HL-60/S4 treated with phorbol 12-myristate 13-acetate at 8.2 ng/mL for 4 days and 3 days (cell line): Measurements from ENCODE around the gene GALR2.

Experiments
- in situ Hi-C: fragments of 300-500 bp; cut with MboI; formaldehyde crosslinking; loops from 2 replicates; pipeline ENCODE4 v1.15.0; 2022; ENCODE audit warnings: low sequenced_read_pairs

The GALR2 gene

DNA sequence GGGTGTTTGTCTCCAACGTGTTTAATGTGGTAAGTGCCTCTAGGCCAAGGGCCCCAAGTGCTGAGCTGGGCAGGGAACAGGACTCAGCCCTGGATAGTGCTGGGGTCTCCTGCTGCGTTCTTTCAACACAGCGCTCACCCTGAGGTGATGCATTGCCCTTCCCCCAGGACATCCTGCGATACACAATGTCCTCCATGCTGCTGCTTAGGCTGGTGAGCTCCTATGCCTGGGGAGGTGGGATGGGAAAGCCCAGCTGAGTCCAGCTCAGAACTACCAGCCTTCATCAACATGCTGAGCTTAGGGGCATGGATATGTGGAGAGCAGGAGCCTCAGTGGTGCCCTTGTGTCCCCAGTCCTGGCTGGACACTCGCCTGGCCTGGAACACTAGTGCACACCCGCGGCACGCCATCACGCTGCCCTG lies 5.0 kb downstream of the GALR2 start:
- in situ Hi-C loops = no loop called here

DNA sequence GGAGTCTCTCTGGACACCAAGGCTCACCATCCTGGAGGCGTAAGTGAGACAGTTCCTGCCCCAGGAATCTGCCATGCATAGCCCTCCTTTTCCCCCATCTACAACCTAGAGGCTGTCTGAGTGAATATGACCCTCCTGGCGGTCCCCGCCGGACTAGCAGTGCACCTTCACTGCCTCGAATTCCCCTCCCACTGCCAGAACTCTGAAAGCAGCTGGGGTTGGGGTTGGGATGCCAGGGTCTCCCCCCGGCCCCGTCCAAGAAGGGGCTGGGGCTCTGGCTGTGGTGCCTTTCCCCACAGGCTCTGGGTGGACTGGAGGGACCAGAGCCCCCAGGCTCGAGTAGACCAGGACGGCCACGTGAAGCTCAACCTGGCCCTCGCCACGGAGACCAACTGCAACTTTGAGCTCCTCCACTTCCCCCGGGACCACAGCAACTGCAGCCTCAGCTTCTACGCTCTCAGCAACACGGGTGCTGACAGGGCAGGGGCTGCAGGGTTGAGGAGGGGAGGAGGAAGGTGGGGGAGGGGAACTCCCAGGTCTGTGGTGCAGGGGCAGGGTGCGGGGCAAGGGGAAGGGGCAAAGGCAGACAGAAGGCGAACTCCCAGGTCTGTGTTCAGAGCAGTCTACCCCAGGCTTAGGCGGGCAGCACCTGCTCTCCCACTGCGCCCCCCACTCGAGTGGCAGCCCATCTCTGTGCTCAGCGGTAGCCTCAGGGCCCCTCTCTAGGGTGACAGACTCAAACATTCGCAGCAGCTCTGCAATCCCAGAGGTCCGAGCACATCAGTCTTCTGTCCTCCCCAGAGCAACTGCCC lies 5.6 kb downstream of the GALR2 start:
- in situ Hi-C loops = no loop called here

DNA sequence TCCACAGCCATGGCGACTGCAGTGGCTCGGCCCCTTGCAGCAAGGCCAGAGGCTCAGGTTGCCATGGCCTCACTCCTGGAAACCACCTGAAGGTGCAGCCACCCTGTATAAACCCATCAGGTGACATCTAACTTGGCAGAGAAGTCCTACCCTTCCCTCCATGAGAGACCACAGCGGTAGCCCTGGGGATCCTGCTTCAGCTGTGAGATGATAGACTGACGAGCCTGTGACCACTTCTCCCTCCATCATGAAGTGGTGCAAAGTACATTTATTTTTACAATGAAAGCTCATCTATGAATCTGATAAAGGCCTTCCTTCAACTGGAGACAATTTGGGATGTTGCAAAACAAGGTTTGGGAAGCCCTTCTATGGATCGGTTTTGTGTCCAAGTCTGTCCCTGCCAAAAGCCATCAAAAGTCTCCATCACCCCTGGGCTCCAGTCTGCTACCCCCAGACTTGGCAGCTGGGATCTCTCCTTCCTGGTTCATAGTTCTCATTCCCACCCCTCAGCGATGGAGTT lies 6.2 kb downstream of the GALR2 start:
- in situ Hi-C loops = no loop called here

DNA sequence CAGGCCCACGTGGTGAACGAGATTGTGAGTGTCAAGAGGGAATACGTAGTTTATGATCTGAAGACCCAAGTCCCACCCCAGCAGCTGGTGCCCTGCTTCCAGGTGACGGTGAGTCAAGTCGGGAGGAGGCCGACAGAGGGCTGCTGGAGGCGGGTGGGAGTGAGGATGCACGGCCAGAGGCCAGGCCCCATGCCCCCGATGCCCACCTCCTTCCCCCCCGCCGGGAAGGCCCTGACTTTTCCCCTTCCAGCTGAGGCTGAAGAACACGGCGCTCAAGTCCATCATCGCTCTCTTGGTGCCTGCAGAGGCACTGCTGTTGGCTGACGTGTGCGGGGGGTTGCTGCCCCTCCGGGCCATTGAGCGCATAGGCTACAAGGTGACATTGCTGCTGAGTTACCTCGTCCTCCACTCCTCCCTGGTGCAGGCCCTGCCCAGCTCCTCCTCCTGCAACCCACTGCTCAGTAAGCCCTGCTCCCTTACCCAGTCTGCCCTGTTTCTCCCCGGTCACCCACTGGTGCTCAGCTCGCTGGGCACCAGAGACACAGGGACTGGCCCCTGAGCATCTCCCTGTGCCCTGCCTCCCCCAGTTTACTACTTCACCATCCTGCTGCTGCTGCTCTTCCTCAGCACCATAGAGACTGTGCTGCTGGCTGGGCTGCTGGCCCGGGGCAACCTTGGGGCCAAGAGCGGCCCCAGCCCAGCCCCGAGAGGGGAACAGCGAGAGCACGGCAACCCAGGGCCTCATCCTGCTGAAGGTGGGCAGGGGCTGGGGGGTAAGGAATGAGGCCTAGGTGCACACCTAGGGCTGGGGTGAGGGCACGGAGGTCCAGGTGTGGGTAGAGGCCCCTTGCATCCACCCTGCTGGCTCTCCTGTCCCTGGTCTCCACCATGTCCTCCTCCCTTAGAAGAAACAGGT lies 7.0 kb downstream of the GALR2 start:
- in situ Hi-C loops = no loop called here

DNA sequence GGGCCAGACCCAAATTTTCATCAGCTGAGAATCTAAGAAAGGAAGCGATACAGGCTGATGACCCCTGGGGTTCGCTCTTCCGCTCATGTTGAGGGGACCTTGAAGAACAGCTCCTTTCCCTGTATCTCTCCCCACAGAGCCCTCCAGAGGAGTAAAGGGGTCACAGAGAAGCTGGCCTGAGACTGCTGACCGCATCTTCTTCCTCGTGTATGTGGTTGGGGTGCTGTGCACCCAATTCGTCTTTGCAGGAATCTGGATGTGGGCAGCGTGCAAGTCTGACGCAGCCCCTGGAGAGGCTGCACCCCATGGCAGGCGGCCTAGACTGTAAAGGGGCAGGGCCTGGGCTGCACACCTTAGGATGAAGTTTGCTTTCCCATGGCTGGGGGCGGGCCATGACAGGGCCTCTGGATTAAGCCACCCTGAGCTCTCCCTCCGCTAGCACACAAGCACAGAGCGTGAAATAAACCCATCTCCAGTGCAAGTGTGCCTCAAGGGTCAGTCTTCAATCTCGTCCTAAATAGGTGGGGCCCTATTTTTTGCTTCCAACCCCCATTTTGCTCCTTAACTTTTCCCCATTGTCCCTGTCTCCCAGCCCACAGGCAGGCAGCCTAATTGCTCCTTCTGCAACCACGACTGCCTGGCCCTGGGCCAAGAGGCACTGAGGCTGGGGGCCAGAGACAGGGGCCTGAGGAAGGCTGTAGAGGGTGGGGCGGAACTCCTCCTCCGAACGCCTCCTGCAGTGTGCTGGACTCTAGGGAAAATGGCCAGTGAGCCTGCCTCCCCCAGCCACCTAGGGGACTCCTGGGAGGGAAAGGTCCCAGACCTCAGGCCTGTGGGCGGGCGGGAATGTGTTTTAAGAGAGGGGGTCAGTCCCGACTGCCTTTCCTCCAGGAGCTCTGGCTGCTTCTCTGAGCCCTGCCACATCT lies 8.0 kb downstream of the GALR2 start:
- in situ Hi-C loops = no loop called here

DNA sequence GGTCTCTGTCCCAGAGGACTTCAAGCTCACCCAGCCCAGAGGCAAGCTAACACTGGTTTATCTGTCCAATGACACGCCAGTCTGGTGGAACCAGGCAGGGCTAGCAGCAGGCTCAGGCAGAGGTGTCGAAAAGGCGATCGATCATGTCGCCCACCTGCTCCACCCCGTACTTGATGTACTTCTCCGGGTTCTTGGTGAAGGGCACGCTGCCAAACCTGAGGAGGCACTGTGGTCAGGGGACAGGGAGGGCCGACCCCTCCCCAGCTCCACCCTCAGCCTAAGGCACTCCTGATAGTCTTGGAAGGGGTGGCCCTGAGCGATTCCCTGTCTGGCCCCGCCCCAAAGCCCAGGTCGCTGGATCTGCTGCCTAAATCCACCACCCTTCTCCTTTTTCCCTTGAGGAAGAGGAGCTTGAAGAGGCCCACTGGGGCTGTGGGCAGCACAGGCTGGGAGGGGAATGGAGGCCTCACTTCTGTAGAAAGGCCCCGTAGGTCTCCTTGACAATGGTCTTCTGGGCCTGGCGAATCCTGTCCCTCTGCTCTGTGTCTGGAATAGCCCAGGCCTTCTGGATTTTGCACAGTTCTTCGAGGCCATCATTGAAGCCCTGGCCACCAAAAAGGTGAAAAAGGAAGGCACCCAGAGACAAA lies 9.1 kb downstream of the GALR2 start:
- in situ Hi-C loops = no loop called here

DNA sequence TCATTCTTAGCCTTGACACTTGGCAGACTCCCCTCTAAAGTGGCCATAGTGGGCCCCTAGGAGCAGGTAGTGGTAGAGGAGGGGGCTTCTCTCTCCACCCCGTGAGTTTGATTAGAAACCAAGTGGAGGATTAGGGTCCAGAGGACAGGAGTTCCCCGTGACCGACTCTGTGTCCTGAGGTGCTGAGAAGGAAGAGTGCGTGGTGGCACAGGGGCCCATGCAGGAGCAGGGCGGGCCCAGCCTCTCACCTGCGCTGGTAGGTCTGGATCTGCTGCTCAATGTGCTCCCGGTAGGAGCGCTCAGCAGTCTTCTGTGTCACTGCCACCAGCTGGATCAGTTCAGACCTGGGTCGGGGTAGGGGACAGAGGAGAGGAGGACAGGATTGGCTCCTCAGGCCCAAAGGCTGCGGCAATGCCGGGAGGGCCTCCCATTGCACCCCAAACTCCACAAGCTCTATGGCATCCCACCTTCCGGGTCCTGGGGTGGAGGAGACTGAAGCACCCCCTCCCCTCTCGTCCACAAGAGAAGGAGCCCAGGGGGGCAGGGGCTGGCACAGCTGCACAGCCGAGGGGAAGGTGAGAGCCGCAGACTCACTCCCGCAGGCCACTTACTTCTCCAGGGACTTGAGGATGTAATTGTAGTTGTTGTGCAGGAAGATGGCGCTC lies 10.6 kb downstream of the GALR2 start:
- in situ Hi-C loops = no loop called here

DNA sequence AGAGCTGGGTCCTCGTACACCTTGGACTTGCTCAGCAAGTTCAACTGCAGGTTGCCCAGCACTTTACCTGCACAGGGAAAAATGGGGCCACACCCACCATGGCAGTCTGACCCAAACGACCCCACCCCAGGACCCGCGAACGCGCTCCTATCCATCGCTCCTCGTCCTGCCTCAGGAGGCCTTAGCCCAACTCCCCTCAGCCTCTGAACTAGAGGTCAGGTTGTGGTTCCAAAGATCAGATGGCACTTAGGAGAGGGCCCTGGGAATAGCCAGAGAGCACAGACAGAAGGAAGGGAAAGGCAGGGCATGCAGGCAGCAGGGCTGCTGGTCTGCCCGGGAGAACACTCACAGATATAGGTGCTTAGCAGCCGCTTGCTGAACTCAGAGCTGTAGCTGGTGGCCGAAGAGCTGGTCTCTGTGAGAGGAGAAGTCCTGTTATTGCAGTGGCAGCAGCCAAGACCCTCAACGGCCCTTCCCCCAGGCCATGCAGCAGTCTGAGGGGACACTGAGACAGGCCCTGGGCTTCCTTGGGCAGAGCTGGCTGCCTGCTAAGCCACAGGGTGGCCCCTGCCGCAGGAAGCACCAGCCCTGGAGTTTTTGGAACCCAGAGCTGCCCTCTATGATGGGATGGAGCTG lies 11.3 kb downstream of the GALR2 start:
- in situ Hi-C loops = no loop called here

DNA sequence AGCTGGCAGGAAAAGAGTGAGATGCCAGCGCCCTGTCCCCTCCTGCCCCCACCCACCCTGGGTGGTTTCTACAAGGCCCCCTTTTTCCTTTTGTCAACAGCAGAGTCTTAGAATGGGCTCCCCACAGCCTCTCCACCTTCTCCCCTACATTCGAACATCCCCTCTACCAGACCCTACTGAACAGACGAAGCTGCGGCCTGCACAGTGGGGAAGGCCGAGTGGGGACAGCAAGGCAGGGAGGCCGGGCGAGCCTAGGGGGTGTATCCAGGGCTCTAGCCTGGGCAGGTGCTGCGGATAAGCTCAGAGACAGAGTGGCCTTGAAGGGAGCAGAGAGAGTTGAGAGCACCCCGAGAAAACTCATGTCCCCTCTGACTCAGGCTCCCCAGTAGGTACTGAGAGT lies 11.8 kb downstream of the GALR2 start:
- in situ Hi-C loops = no loop called here

DNA sequence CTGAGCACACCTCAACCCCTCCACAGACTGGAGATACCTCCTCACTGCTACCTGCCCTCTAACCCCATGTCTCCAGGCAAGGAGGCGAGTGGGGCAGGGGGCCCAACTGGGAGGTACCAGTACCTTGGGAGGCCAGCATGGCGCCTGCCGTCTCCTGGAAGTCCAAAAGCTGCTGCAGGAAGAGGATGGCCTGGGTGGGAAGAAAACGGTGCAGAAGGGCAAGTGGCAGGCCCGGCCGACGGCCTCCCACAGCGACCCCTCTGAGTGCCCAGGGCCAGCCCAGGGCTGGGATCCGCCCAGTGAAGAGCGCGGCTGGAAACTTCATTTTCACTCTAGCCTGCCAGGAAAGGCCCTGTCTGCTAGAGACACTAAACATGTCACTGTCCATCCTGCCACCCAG lies 12.9 kb downstream of the GALR2 start:
- in situ Hi-C loops = no loop called here

DNA sequence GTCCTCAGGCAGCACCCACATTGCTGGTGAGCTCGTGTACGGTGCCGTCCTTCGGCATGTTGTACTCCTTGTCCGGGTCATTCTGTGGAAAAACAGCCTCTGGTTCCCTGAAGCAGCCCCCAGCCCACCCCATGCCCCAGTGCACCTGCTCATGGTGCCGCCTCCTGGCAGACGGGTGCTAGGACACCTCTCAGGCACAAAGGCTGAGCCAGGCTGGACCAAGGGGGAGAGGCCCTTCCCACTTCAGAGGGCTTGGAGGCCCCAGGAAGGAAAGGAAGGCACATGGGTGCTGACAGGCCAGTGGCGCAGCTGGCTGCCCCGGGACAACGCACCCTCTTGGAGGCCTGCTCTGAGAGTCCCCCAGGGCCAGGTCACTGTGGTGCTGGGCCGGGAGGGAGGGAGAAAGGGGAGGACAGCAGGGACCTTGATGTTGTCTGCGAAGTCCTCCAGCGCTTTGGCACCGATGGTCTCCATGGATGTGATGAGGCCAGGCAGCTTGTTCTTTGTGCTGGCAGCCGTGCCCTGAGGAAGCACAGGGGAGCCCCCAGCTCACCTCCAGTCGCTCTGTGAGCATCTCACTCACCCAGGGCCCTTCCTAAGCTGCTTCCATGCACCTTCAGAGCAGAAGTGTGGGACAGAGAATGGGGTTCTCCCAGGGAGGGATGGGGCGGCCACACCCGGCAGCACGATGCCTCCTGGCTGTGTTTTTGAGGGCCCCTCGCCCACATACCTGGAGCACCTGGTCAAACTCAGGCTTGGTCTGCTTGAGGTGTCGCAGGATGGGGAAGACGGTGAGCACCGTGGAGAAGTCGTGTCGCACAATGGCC lies 13.7 kb downstream of the GALR2 start:
- in situ Hi-C loops = no loop called here

DNA sequence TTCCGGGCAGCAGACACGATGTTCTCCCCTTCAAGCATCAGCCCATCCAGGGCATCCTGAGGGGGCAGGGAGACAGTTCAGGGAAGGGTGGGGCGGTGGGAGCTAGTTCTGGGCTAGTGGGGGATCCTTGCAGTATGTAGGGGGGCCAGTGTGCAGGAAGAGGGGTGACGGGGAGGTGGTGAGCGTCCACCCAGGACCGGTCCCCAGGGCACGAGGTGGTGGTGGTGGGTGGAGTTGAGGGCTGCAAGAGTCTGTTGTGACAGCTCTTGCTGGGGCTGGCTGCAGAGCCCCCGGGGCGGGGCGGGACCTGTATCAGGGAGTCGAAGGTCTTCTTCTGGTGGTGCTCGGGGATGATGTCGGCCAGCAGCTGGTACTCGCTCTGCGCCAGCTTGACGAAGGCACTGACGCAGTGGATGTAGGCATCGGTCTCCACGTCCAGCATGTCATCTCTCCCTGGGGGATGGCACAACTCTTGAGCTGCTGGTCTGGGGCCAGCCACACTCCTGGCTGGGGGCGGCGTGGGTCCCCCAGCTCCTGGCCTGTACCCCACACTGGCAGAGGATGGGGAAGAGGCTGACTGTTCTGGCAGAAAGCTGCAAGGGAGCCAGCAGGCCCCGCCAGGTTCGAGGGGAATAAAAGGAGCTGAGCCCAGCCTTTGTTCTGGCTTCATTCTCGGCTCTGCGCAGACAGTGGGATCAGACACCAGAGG lies 14.4 kb downstream of the GALR2 start:
- in situ Hi-C loops = no loop called here

DNA sequence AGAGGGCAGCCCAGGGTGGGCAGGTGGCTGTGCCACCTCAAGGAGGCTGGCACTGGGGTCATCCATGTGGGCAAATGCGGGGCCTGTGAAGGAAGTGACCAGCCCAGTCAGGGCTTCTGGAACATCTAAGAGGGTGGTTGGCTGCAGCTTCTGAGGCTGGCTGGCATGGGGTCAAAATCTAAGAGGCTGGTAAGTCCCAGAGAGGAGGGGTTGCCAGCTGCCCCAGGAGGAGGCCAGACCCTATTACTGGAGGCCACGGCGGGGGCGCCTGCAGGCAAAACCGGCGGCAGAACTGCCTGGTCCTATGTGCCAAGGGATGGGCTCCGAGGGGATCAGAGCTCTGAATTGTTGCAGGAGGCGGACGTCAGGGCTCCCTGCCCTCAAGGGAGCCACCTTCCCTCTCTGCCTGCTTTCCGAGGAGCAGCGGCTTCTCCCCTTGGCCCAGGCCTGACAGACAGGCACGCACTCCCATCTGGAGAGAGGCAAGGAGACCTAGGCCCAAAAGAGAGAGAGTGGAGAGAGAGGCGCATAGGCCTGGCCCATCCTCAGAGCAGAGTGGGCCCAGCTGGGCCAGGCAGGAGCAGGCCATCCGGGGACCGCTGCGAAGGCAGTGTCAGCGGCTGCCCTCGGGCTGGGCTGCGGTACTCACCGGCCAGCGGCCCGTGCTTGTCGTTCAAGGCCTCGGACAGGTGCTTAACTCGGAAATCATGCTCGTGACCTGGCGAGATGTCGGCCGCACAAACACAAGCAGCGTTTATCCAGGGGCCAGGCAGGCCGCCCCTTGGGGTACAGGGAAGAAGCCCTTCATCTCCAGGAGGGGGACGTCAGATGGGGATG lies 15.3 kb downstream of the GALR2 start:
- in situ Hi-C loops = no loop called here

DNA sequence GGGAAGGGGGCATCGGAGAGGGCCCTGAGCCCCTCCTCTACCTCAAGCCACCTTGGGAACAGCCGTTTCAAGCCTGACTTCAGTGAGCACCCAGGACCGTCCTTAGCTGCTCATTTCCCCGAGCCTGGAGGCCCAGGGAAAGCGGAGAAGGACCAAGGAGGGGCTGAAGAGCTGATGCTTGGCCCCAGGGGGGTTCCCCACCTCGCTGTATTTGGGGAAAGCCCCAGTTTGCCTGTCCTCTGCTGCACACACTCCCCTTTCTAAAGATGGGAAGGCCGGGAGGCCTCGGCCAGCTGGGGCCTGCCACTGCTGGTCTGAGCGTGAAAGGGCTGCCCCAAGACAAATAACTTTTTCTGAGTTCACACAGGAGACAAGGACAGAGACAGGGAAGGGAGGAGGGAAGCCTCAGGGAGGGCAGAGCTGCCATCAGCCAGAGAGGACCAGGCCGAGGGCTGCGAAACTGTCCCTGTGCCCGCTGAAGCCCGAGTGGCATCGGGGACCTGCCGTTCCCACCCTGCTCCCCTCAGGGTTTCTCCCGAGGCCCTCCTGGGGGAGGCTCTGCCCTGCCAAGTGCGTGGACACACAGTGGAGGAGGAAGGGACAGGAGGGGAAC lies 16.0 kb downstream of the GALR2 start:
- in situ Hi-C loops = no loop called here

DNA sequence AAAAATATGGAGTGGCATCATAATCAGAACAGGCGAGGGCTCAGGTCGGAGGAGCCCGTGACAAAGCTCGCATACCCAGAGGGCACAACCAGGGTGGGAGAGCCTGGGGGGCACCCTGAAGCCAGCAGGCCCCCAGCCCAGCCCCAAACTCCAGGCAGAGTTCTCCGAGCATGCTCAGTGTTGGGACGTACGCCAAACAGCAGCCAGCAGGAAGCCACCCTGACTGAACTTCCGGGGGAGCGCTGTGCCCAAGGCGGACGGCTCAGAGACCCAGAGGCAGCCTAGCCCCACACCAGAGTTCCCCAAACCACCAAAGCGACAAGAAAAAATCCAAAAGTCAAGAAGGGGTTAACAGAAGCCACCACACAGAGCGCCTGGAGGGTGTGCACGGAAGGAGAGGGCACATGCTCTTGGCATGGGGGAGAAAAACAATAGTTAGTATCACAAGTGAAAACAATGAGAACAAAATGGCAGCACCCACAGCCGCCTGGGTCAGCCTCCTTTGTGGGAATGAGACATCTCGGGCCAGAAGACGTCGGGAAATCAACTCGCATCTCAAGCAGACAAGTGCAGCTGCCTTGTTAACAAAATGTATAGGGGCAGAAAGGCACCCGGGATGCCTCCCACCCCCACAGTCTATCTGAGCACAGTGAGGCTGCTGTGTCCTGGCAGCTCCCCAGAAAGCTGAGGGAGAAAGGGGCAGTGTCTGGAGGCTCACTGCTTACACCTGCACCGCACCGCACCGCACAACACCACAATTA lies 17.1 kb downstream of the GALR2 start:
- in situ Hi-C loops = no loop called here
